ENCODE measurements around the gene COX7A2.

Gene COX7A2

GRCh38 chr6:75244063-75244584 is 523 bp upstream of the COX7A2 start:
- TF ChIP-seq CTCF (IDR thresholded peaks at IDR 0.05; ENCODE audit: low read depth, low read length): no peak
- in situ Hi-C loops (cut with HindIII; ENCODE audit: low sequenced_read_pairs): no loop called here
- H3K4me3 ChIP-seq (ENCODE audit: low read depth, low read length): peak overlapping the region; percentile 80

GRCh38 chr6:75236630-75237029 is 7.0 kb downstream of the COX7A2 start:
- H3K4me3 ChIP-seq (ENCODE audit: low read depth, low read length): no peak overlapping the region
- TF ChIP-seq CTCF (IDR thresholded peaks at IDR 0.05; ENCODE audit: low read depth, low read length): no peak
- no peak for DNase-seq (ENCODE audit: low read depth, low spot score)
- in situ Hi-C loops (cut with HindIII; ENCODE audit: low sequenced_read_pairs): no loop called here

More at GRCh38 chr6:75244063-75244584, 523 bp upstream of the COX7A2 start:
- no peak for DNase-seq (ENCODE audit: low read depth, low spot score)

GRCh38 chr6:75235271-75235670 is 8.3 kb downstream of the COX7A2 start:
- in situ Hi-C loops (cut with HindIII; ENCODE audit: low sequenced_read_pairs): no loop called here
- DNase-seq (ENCODE audit: low read depth, low spot score): no peak
- no peak for TF ChIP-seq CTCF (IDR thresholded peaks at IDR 0.05; ENCODE audit: low read depth, low read length)
- no peak overlapping the region for H3K4me3 ChIP-seq (ENCODE audit: low read depth, low read length)

GRCh38 chr6:75234126-75234865 is 9.3 kb downstream of the COX7A2 start:
- DNase-seq (ENCODE audit: low read depth, low spot score): no peak
- H3K4me3 ChIP-seq (ENCODE audit: low read depth, low read length): no peak overlapping the region
- in situ Hi-C loops (cut with HindIII; ENCODE audit: low sequenced_read_pairs): no loop called here
- no peak for TF ChIP-seq CTCF (IDR thresholded peaks at IDR 0.05; ENCODE audit: low read depth, low read length)

DNA sequence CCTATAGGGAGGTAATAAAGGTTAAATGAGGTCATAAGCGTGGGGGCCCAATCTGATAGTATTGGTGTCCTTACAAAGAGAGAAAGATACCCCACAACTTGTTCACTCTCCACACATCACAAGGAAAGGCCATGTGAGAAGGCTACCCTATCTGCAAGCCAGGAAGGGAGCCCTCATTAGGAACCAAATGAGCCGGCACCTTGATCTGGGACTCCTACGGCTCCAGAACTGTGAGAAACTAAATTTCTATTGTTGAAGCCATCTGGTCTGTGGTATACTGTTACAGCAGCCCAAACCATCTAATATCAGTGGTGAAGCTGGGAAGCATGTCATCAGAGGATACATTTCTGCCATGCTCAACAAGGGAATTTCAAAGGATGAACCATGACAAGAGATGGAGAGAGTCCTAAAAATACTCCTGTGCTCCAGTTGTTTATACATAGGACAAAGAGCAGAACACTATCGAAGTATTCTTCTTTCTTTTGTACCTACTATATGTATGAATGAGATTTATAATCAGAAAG is 10.4 kb downstream of the COX7A2 start:
- H3K4me3 ChIP-seq (ENCODE audit: low read depth, low read length): no peak overlapping the region
- no peak for DNase-seq (ENCODE audit: low read depth, low spot score)
- in situ Hi-C loops (cut with HindIII; ENCODE audit: low sequenced_read_pairs): no loop called here
- TF ChIP-seq CTCF (IDR thresholded peaks at IDR 0.05; ENCODE audit: low read depth, low read length): no peak

- H3K4me3 ChIP-seq (ENCODE audit: low read depth, low read length): no peak overlapping the region
- in situ Hi-C loops (cut with HindIII; ENCODE audit: low sequenced_read_pairs): no loop called here
- peak; percentile 67 for DNase-seq (ENCODE audit: low read depth, low spot score)
- peak; percentile 83 for TF ChIP-seq CTCF (IDR thresholded peaks at IDR 0.05; ENCODE audit: low read depth, low read length)
Measured at GRCh38 chr6:75230484-75231325, 12.9 kb downstream of the COX7A2 start.

Data from astrocyte of the spinal cord (primary cell).